Measurements from ENCODE around the gene GPRC5C.

DNA sequence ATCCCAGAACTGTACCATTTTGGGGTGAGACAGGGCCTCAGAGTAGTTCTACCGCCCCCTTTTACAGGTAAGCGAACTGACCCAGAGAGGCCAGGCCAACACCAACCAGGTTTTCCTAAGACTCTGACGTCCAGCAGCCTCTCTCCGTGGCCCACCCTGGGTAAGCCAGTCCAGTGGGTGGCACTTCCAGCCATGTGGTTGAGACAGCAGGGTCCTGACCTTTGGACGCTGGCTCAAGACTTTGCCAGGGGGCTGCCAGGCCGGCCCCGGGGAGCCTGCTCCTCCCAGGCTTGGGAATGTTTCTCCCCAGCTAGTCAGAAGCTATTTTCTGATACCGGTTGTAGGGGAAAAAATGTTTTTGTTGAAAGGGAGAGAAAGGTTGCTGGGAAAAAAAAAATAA, 16.9 kb downstream of the GPRC5C start:
- TF ChIP-seq POLR2AphosphoS5 (IDR thresholded peaks at IDR 0.05), result no peak
- no peak for TF ChIP-seq POLR2A (IDR thresholded peaks at IDR 0.05)
